GM12865 (cell line): Measurements from ENCODE around the gene ITPKB.

Source experiments
- DNase-seq: peaks from one replicate; pipeline ENCODE4 v3.0.0; 2010; ENCODE audit warnings: low read depth
- H3K4me3 ChIP-seq: 2 replicates; pipeline ENCODE4 v1.5.1; 2011; ENCODE audit warnings: mild to moderate bottlenecking, low read depth, low read length, control low read depth
- CTCF ChIP-seq: IDR thresholded peaks from 2 replicates; pipeline ENCODE4 v1.5.1; 2011; ENCODE audit warnings: low read length, control low read depth, low read depth, inconsistent platforms; ENCODE audit not compliant: insufficient read depth; ENCODE audit errors: missing control alignments

The ITPKB gene

GRCh38 chr1:226661965-226662364 lies 77.1 kb downstream of the ITPKB start:
- TF ChIP-seq CTCF, result no peak
- no peak for DNase-seq
- H3K4me3 ChIP-seq, result no peak overlapping the region

GRCh38 chr1:226661271-226661670 lies 77.8 kb downstream of the ITPKB start:
- TF ChIP-seq CTCF, result no peak
- H3K4me3 ChIP-seq, result no peak overlapping the region
- DNase-seq, result no peak

GRCh38 chr1:226660410-226661182 lies 78.5 kb downstream of the ITPKB start:
- DNase-seq, result no peak
- H3K4me3 ChIP-seq, result no peak overlapping the region
- no peak for TF ChIP-seq CTCF

- no peak overlapping the region for H3K4me3 ChIP-seq
- DNase-seq, result no peak
- TF ChIP-seq CTCF, result no peak
Observed at GRCh38 chr1:226659641-226660040, 79.4 kb downstream of the ITPKB start.

GRCh38 chr1:226659136-226659535 lies 79.9 kb downstream of the ITPKB start:
- TF ChIP-seq CTCF, result no peak
- H3K4me3 ChIP-seq, result no peak overlapping the region
- no peak for DNase-seq

GRCh38 chr1:226658546-226659125 lies 80.4 kb downstream of the ITPKB start:
- no peak overlapping the region for H3K4me3 ChIP-seq
- no peak for TF ChIP-seq CTCF
- DNase-seq, result no peak
